Prostate gland (tissue), 2 donors: ENCODE results near the gene C1orf105. TPM values are rescaled to one million over a fixed set of nuclear protein-coding genes. Genes with fewer than 3 reads are reported as not detected.

Source experiments
- DNase-seq: peaks from one replicate; pipeline ENCODE4 v3.0.0-alpha.2; 2019; ENCODE audit warnings: low spot score
- H3K27ac ChIP-seq, 2 donors: fragments of 200-600 bp; sonication (generic); 2 replicates each; pipeline ENCODE4 v1.5.1; 2017 to 2019
- H3K27me3 ChIP-seq: fragments of 200-600 bp; sonication (generic); replicated peaks from 2 replicates; pipeline ENCODE4 v1.5.1; 2019; ENCODE audit not compliant: insufficient read depth
- H3K36me3 ChIP-seq, 2 donors: fragments of 200-600 bp; sonication (generic); 1 replicate in 1 of 2; 2 replicates in 1 of 2; pipeline versions ENCODE4 v1.5.1 to v1.8.1; 2017 to 2019
- H3K4me1 ChIP-seq: fragments of 200-600 bp; sonication (generic); replicated peaks from 2 replicates; pipeline ENCODE4 v1.5.1; 2019
- H3K4me3 ChIP-seq, 2 donors: fragments of 200-600 bp; sonication (generic); 2 replicates each; pipeline ENCODE4 v1.5.1; 2017 to 2019
- H3K9me3 ChIP-seq: fragments of 200-600 bp; sonication (generic); 2 replicates; pipeline ENCODE4 v1.5.1; 2017
- POLR2A ChIP-seq: fragments of 450-650 bp; IDR thresholded peaks from one replicate; pipeline ENCODE4 v1.6.1; 2016; ENCODE audit warnings: antibody characterized with exemption, mild to moderate bottlenecking
- POLR2AphosphoS5 ChIP-seq: sonication (generic); formaldehyde crosslinking; IDR thresholded peaks from one replicate; pipeline ENCODE4 v1.6.1; 2017; ENCODE audit warnings: antibody characterized with exemption
- WGBS: methylation state at CpG from one replicate; pipeline ENCODE4 v1.1.5; 2018; 5-methylcytosine and 5-hydroxymethylcytosine counted together
- intact Hi-C: fragments of 100-400 bp; cut with DNase I; formaldehyde crosslinking; loops from one replicate; pipeline ENCODE4 v1.14.2; 2022
- total RNA-seq, 2 donors: library from RNA; depleted of rRNA; stranded (reverse); fragments of >200 nt; gene quantifications; one replicate each; pipeline ENCODE4 v1.1.0, GENCODE V29; 2016
- TF ChIP-seq, protein P1 (sequence below), 4 experiments: fragments of 200-600 bp in 2 of 4; fragments of 450-650 bp in 2 of 4; sonication (generic) in 2 of 4; IDR thresholded peaks; 1 replicate in 3 of 4; 2 replicates in 1 of 4; pipeline ENCODE4 v1.5.1; 2016 to 2019; ENCODE audit warnings: antibody characterized with exemption in 4 of 4, mild to moderate bottlenecking in 2 of 4, moderate library complexity in 2 of 4

C1orf105 gene
- total RNA-seq, 2 donors from 2014 or later, result 0.36 to 1.4 TPM

DNA sequence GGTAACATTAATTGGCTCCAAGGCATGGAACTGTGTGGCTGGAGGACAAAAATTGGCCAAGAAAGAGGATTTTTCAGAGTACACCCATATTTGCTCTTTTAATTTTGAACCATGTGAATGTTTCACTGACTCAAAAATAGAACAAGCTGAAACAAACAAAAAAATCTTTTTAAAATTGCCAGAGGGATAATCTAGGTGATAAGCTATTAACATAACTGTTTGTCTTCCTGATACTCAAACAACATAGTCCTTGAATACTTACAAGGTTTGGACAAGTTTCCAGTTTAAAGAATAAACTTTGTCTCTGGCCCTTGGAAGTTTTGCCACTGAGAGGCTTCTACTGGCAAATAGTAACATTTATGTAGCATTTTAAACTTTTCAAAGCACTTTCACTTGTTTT, 53.4 kb downstream of the C1orf105 start:
- TF ChIP-seq POLR2A (no peak), POLR2AphosphoS5 (no peak)
- TF ChIP-seq, protein P1, sequence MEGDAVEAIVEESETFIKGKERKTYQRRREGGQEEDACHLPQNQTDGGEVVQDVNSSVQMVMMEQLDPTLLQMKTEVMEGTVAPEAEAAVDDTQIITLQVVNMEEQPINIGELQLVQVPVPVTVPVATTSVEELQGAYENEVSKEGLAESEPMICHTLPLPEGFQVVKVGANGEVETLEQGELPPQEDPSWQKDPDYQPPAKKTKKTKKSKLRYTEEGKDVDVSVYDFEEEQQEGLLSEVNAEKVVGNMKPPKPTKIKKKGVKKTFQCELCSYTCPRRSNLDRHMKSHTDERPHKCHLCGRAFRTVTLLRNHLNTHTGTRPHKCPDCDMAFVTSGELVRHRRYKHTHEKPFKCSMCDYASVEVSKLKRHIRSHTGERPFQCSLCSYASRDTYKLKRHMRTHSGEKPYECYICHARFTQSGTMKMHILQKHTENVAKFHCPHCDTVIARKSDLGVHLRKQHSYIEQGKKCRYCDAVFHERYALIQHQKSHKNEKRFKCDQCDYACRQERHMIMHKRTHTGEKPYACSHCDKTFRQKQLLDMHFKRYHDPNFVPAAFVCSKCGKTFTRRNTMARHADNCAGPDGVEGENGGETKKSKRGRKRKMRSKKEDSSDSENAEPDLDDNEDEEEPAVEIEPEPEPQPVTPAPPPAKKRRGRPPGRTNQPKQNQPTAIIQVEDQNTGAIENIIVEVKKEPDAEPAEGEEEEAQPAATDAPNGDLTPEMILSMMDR (IDR thresholded peaks at IDR 0.05), result no peak
- Histone ChIP-seq H3K9me3 (no peaks in the 10 kb centered on the region), H3K4me1 (no peaks in the 10 kb centered on the region), H3K27me3 (no peaks in the 10 kb centered on the region), H3K4me3 (no peak overlapping the region), H3K36me3 (no peaks in the 10 kb centered on the region), H3K27ac (no peak overlapping the region)
- intact Hi-C loops, result no loop called here
- DNase-seq, result no peak

DNA sequence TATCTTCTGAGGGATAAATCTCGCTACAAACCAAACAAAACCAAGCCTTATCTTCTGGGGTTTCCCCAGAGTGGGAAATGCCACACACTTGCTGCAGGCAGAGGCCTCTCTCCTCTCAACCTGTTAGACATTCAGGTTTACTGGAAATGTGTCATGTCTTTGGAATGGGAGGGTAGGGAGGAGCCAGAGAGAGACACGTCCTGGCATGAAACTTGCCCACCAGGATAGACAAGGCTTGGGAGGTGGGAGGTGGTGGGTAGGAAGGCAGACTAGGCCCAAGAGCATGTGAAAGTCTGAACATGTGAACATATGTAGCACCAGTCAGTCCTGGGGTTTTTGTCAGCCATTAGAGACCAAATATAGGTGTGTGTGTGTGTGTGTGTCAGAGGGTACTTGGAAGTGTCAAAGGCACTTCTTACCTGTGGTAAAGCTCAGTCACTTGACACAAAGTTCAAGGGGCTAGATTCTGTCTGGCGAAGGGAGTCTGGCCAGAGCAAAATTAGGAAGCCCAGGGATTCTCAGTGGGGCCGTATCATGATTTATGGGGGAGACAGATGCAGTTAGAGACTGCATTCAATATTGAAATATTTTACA, 55.8 kb downstream of the C1orf105 start:
- H3K4me1 ChIP-seq, result no peaks in the 10 kb centered on the region
- intact Hi-C loops, result no loop called here
- WGBS, result 73% methylated on average over 4 of the region's 4 CpGs
- H3K27me3 ChIP-seq, result no peaks in the 10 kb centered on the region
- no peaks in the 10 kb centered on the region for H3K36me3 ChIP-seq
- no peak overlapping the region for H3K4me3 ChIP-seq
- peak; percentile 60 for TF ChIP-seq POLR2AphosphoS5
- TF ChIP-seq, protein P1 (IDR thresholded peaks at IDR 0.05), result no peak
- no peak overlapping the region for H3K27ac ChIP-seq
- DNase-seq, result peak; percentile 33
- H3K9me3 ChIP-seq, result no peaks in the 10 kb centered on the region

DNA sequence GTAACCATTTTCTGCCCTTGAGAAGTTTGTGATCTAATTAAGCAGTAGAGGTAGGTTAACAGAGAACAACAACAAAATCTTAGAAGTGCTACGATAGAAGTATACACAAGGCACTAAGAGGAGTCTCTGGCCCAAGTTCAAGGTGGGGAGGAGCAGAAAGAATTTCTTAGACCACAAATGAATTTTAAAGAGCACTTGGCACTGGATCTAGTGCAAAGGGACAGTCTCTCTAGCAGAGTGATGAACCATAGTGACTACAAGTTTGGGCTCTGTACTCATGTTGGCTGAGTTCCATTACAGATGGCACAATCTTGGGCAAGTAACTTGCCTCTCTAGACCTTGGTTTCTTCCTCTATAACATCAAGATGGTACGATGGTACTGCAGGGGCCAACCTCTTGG, 56.7 kb downstream of the C1orf105 start:
- WGBS, result 77% methylated on average over 2 of the region's 2 CpGs

DNA sequence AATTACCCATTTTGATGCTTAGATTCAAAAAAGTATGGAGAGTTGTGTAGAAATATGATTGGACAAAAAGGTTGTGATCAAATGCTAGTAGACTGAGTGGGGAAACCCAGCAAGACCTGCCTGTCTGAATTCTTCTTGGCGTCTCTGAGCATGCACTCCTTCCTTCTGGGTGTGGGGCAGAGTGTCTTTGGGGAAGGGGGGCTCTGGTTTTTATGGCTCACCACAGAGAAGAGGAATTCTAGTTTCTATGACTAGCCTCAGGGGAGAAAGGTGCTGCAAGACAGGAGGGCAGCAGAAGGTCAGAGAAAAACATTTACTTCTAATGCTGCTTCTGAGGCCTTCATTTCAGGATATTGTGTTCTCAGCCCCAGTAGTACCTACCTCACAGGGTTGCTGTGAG, 57.3 kb downstream of the C1orf105 start:
- Histone ChIP-seq H3K4me3 (no peak overlapping the region), H3K9me3 (no peaks in the 10 kb centered on the region), H3K36me3 (no peaks in the 10 kb centered on the region), H3K27ac (no peak overlapping the region), H3K4me1 (no peaks in the 10 kb centered on the region), H3K27me3 (no peaks in the 10 kb centered on the region)
- DNase-seq, result no peak
- TF ChIP-seq POLR2AphosphoS5 (no peak), POLR2A (no peak)
- TF ChIP-seq, protein P1 (IDR thresholded peaks at IDR 0.05), result no peak
- intact Hi-C loops, result no loop called here
- WGBS, result 73% methylated on average over 1 of the region's 1 CpG

More for the DNA sequence above, 56.7 kb downstream of the C1orf105 start:
- Histone ChIP-seq H3K4me1 (no peaks in the 10 kb centered on the region), H3K27ac (no peak overlapping the region), H3K4me3 (no peak overlapping the region), H3K36me3 (no peaks in the 10 kb centered on the region), H3K27me3 (no peaks in the 10 kb centered on the region), H3K9me3 (no peaks in the 10 kb centered on the region)
- DNase-seq, result no peak
- no peak for TF ChIP-seq POLR2AphosphoS5
- TF ChIP-seq, protein P1 (IDR thresholded peaks at IDR 0.05), result no peak
- no peak for TF ChIP-seq POLR2A
- intact Hi-C loops, result no loop called here

DNA sequence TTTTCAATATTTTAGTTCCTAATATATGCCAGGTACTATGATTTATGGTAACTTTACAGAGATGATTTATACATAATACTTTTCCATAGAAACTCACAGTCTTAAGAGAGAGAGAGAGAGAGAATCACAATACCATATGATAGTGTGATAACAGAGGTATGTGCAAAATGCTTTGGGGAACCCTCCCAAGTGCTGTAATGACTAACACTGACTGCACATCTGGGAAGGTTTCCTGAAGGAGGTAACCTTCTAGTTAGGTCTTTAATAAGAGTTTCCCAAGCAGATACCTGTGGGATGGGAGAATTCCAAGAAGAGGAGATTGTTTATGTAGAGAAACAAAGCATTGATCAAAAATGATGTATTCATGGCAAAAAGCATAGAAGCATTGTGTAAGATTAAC, 58.0 kb downstream of the C1orf105 start:
- no peak for DNase-seq
- no peaks in the 10 kb centered on the region for H3K36me3 ChIP-seq
- no peaks in the 10 kb centered on the region for H3K27me3 ChIP-seq
- TF ChIP-seq, protein P1 (IDR thresholded peaks at IDR 0.05), result no peak
- no peak for TF ChIP-seq POLR2AphosphoS5
- no peak for TF ChIP-seq POLR2A
- H3K4me3 ChIP-seq, result no peak overlapping the region
- H3K9me3 ChIP-seq, result no peaks in the 10 kb centered on the region
- no peaks in the 10 kb centered on the region for H3K4me1 ChIP-seq
- no peak overlapping the region for H3K27ac ChIP-seq
- intact Hi-C loops, result no loop called here
